Caco-2 (cell line): ENCODE measurements around the gene MCM10. TPM values are rescaled to one million over a fixed set of nuclear protein-coding genes. Genes with fewer than 3 reads are reported as not detected.

Experiments used
- BruUV-seq: library from RNA; stranded (reverse); fragments of 400-500 nt; replicated peaks from 2 replicates; lab custom pipeline; 2021; lab: Mats Ljungman, UMichigan
- CTCF ChIA-PET: fragments of 300-600 bp; sonication (Branson Sonifier 250); formaldehyde crosslinking; loops from one replicate; lab custom pipeline; 2022; ENCODE audit warnings: antibody characterized with exemption; lab: Charles Lee
- POLR2A ChIA-PET: fragments of 300-600 bp; sonication (Branson Sonifier 250); formaldehyde crosslinking; loops from one replicate; lab custom pipeline; 2022; ENCODE audit warnings: antibody characterized with exemption; lab: Charles Lee
- DNase-seq, 2 experiments: peaks; one replicate each; pipeline versions ENCODE4 v3.0.0 to v3.0.0-alpha.2; 2020 to 2022
- H3K27me3 ChIP-seq: replicated peaks from 2 replicates; pipeline ENCODE4 v1.6.0; 2011; ENCODE audit warnings: low read length; ENCODE audit not compliant: control insufficient read depth, insufficient read depth
- H3K36me3 ChIP-seq: 2 replicates; pipeline ENCODE4 v1.5.1; 2011; ENCODE audit warnings: low read length; ENCODE audit not compliant: control insufficient read depth, insufficient read depth
- H3K4me1 ChIP-seq: fragments of 250-450 bp; sonication (Bioruptor Pico); 2 replicates; pipeline ENCODE4 v1.5.1; 2020; ENCODE audit warnings: mild to moderate bottlenecking
- H3K4me3 ChIP-seq: 2 replicates; pipeline ENCODE4 v1.5.1; 2011; ENCODE audit warnings: low read depth, mild to moderate bottlenecking, control low read depth, low read length
- H3K9me3 ChIP-seq: fragments of 250-450 bp; sonication (Bioruptor Pico); 2 replicates; pipeline ENCODE4 v1.5.1; 2020; ENCODE audit warnings: mild to moderate bottlenecking, moderate library complexity
- H3K27ac Mint-ChIP-seq: one replicate; pipeline ENCODE4 v1.8.0; 2022; ENCODE audit warnings: mixed read lengths; ENCODE audit not compliant: unreplicated experiment
- H3K27me3 Mint-ChIP-seq: one replicate; pipeline ENCODE4 v1.8.0; 2022; ENCODE audit warnings: mixed read lengths; ENCODE audit not compliant: insufficient read depth, unreplicated experiment
- H3K36me3 Mint-ChIP-seq: one replicate; pipeline ENCODE4 v1.8.0; 2022; ENCODE audit warnings: mild to moderate bottlenecking, mixed read lengths; ENCODE audit not compliant: insufficient read depth, unreplicated experiment
- H3K4me1 Mint-ChIP-seq: one replicate; pipeline ENCODE4 v1.8.0; 2022; ENCODE audit warnings: low read depth, mixed read lengths; ENCODE audit not compliant: unreplicated experiment
- H3K4me3 Mint-ChIP-seq: one replicate; pipeline ENCODE4 v1.8.0; 2022; ENCODE audit warnings: mild to moderate bottlenecking, moderate library complexity, mixed read lengths; ENCODE audit not compliant: unreplicated experiment
- H3K9me3 Mint-ChIP-seq: one replicate; pipeline ENCODE4 v1.8.0; 2022; ENCODE audit warnings: mixed read lengths; ENCODE audit not compliant: unreplicated experiment
- intact Hi-C: fragments of 100-400 bp; cut with micrococcal nuclease; formaldehyde crosslinking; loops from one replicate; pipeline ENCODE4 v1.10.0; 2022; ENCODE audit not compliant: unreplicated experiment
- total RNA-seq: library from RNA; stranded (reverse); gene quantifications from 2 replicates; pipeline ENCODE4 v1.2.3, GENCODE V29; 2022
- TF ChIP-seq, protein P1 (sequence below), 2 experiments: fragments of 200-600 bp in 1 of 2; IDR thresholded peaks; 1 replicate in 1 of 2; 2 replicates in 1 of 2; pipeline versions ENCODE4 v1.5.1 to v1.8.0; 2011 to 2022; ENCODE audit warnings: antibody characterized with exemption in 1 of 2, control low read depth in 1 of 2, inconsistent platforms in 1 of 2, low read depth in 1 of 2, low read length in 1 of 2, mild to moderate bottlenecking in 1 of 2, moderate library complexity in 1 of 2; ENCODE audit not compliant: insufficient read depth in 1 of 2, severe bottlenecking in 1 of 2, unreplicated experiment in 1 of 2

Gene MCM10
- total RNA-seq, 1 experiment from 2014 or later, result 55.0 TPM

DNA sequence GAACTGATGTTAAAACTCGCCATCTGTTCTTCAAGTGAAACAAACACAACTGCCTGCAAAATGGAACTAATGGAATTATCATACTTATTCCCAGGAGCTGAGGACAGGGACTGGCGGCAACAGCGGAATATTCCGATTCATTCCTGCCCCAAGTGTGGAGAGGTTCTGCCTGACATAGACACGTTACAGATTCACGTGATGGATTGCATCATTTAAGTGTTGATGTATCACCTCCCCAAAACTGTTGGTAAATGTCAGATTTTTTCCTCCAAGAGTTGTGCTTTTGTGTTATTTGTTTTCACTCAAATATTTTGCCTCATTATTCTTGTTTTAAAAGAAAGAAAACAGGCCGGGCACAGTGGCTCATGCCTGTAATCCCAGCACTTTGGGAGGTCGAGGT, 24.7 kb upstream of the MCM10 start:
- no TSS peak for BruUV-seq
- TF ChIP-seq, protein P1, sequence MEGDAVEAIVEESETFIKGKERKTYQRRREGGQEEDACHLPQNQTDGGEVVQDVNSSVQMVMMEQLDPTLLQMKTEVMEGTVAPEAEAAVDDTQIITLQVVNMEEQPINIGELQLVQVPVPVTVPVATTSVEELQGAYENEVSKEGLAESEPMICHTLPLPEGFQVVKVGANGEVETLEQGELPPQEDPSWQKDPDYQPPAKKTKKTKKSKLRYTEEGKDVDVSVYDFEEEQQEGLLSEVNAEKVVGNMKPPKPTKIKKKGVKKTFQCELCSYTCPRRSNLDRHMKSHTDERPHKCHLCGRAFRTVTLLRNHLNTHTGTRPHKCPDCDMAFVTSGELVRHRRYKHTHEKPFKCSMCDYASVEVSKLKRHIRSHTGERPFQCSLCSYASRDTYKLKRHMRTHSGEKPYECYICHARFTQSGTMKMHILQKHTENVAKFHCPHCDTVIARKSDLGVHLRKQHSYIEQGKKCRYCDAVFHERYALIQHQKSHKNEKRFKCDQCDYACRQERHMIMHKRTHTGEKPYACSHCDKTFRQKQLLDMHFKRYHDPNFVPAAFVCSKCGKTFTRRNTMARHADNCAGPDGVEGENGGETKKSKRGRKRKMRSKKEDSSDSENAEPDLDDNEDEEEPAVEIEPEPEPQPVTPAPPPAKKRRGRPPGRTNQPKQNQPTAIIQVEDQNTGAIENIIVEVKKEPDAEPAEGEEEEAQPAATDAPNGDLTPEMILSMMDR (IDR thresholded peaks at IDR 0.05; ENCODE audit: insufficient read depth in 1 of 2, low read depth in 1 of 2, low read length in 1 of 2, severe bottlenecking in 1 of 2, unreplicated experiment in 1 of 2), result no peak
- POLR2A ChIA-PET, result no interaction called here
- no peaks in the 10 kb centered on the region for H3K9me3 ChIP-seq
- H3K27me3 ChIP-seq, result no peaks in the 10 kb centered on the region
- no peak for DNase-seq
- H3K27ac Mint-ChIP-seq, result no peak overlapping the region
- no peaks in the 10 kb centered on the region for H3K27me3 Mint-ChIP-seq
- H3K4me1 Mint-ChIP-seq, result no peaks in the 10 kb centered on the region
- H3K9me3 Mint-ChIP-seq, result no peaks in the 10 kb centered on the region
- H3K4me3 ChIP-seq, result no peak overlapping the region
- no peaks in the 10 kb centered on the region for H3K4me1 ChIP-seq
- H3K36me3 ChIP-seq, result no peaks in the 10 kb centered on the region; the same call in 1 of the 2 replicates
- CTCF ChIA-PET, result no interaction called here
- H3K4me3 Mint-ChIP-seq, result no peak overlapping the region
- intact Hi-C loops, result no loop called here
- H3K36me3 Mint-ChIP-seq, result peaks cover 48% of the 10 kb centered on the region

DNA sequence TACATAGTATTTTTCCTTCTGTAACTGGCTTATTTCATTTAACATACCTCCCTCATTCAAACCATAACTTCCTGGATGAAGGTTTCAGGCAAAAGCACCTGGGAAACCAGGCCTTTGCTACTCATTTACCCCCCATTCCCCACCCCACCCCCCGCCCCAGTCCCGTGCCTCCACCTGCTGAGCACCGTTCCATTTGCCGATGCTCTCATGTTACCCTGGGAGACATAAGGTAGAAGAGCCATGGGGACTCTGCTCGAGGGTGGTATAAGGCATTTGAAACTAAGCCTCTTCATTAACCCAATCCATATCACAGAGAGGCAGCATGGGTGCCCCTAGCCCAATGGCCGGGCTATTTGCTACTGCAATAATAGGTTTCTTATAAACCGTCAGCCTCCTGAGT, 22.2 kb upstream of the MCM10 start:
- DNase-seq, result no peak
- no peaks in the 10 kb centered on the region for H3K27me3 Mint-ChIP-seq
- intact Hi-C loops, result no loop called here
- Histone ChIP-seq H3K9me3 (no peaks in the 10 kb centered on the region), H3K27me3 (no peaks in the 10 kb centered on the region), H3K4me3 (no peak overlapping the region), H3K4me1 (no peaks in the 10 kb centered on the region), H3K36me3 (no peaks in the 10 kb centered on the region; the same call in 1 of the 2 replicates)
- no peaks in the 10 kb centered on the region for H3K9me3 Mint-ChIP-seq
- ChIA-PET POLR2A (no interaction called here), CTCF (no interaction called here)
- BruUV-seq, result no TSS peak
- no peak overlapping the region for H3K4me3 Mint-ChIP-seq
- no peaks in the 10 kb centered on the region for H3K4me1 Mint-ChIP-seq
- TF ChIP-seq, protein P1 (IDR thresholded peaks at IDR 0.05; ENCODE audit: insufficient read depth in 1 of 2, low read depth in 1 of 2, low read length in 1 of 2, severe bottlenecking in 1 of 2, unreplicated experiment in 1 of 2), result no peak
- H3K36me3 Mint-ChIP-seq, result peaks cover 38% of the 10 kb centered on the region
- no peak overlapping the region for H3K27ac Mint-ChIP-seq

DNA sequence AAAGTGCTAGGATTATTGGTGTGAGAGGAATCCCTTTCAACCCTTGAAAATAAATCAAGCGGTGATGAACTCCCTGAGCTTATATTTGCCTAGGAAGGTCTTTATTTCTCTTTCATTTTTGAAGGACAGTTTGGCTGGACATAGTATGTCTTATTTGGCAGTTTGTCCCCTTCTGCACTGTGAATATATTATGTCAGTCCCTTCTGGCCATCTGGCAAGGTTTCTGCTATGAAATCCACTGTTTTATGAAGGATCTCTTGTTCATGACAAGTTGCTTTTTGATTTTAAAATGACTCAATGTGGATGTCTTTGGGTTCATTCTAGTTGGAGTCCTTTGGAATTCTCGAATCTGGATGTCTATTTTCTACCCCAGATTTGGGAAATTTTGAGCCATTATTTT, 21.7 kb upstream of the MCM10 start:
- H3K27me3 ChIP-seq, result no peaks in the 10 kb centered on the region
- no peak for DNase-seq
- ChIA-PET CTCF (no interaction called here), POLR2A (interaction anchor here (0.5 kb wide), 1 partner anchor 326 kb away, joined by 3 read pairs; no protein-coding TSS in a partner anchor)
- no peak overlapping the region for H3K4me3 ChIP-seq
- Mint-ChIP-seq H3K27ac (no peak overlapping the region), H3K4me1 (no peaks in the 10 kb centered on the region), H3K36me3 (peaks cover 33% of the 10 kb centered on the region), H3K9me3 (peaks cover under 1% of the 10 kb centered on the region), H3K27me3 (no peaks in the 10 kb centered on the region), H3K4me3 (no peak overlapping the region)
- H3K4me1 ChIP-seq, result no peaks in the 10 kb centered on the region
- no peaks in the 10 kb centered on the region; the same call in 1 of the 2 replicates for H3K36me3 ChIP-seq
- BruUV-seq, result no TSS peak
- intact Hi-C loops, result loop anchor here (5.0 kb wide), 1 partner anchor 32 kb away; no protein-coding TSS in a partner anchor
- no peaks in the 10 kb centered on the region for H3K9me3 ChIP-seq
- TF ChIP-seq, protein P1 (IDR thresholded peaks at IDR 0.05; ENCODE audit: insufficient read depth in 1 of 2, low read depth in 1 of 2, low read length in 1 of 2, severe bottlenecking in 1 of 2, unreplicated experiment in 1 of 2), result no peak
